ENCODE results near the gene ATP13A3. TPM values are rescaled to one million over a fixed set of nuclear protein-coding genes. Genes with fewer than 3 reads are reported as not detected.

ATP13A3 gene
- total and polyA plus RNA-seq, 2 experiments from 2014 or later, result 20.0 to 202 TPM

- Mint-ChIP-seq H3K9me3 (0 out of 3 replicates have a peak, but pooled peaks cover 2% of the 10 kb centered on the region), H3K36me3 (ENCODE audit: low read depth) (peaks cover 30% of the 10 kb centered on the region; the same call in 2 of the 3 replicates), H3K27ac (no peak overlapping the region), H3K4me1 (no peaks in the 10 kb centered on the region), H3K4me3 (no peak overlapping the region), H3K27me3 (ENCODE audit: insufficient read depth, low read depth, poor library complexity) (no peaks in the 10 kb centered on the region)
- Histone ChIP-seq H4K20me1 (replicated peaks; ENCODE audit: insufficient read depth) (peaks cover 16% of the 10 kb centered on the region), H3K27me3 (ENCODE audit: insufficient read depth) (no peaks in the 10 kb centered on the region), H3K9me2 (ENCODE audit: insufficient read depth) (no peaks in the 10 kb centered on the region), H3K36me3 (ENCODE audit: insufficient read depth) (peaks cover 6% of the 10 kb centered on the region; the same call in 1 of the 2 replicates), H3K27ac (ENCODE audit: low read depth) (no peak overlapping the region), H3K4me2 (no peak overlapping the region), H3K79me2 (replicated peaks; ENCODE audit: insufficient read depth) (peaks cover 32% of the 10 kb centered on the region), H3F3A (replicated peaks; ENCODE audit: low read depth) (no peaks in the 10 kb centered on the region), H3K4me1 (ENCODE audit: insufficient read depth) (no peaks in the 10 kb centered on the region), H2AFZ (no peak overlapping the region), H3K4me3 (no peak overlapping the region)
- no peak for TF ChIP-seq STAT1 (IDR thresholded peaks at IDR 0.05; ENCODE audit: unreplicated experiment)
- TF ChIP-seq CREB1 (CRISPR knock-in tag; IDR thresholded peaks at IDR 0.05; ENCODE audit: low read depth), result no peak
- TF ChIP-seq NANOG (IDR thresholded peaks at IDR 0.05; ENCODE audit: borderline replicate concordance), result no peak
- no peak for TF ChIP-seq ETS1 (IDR thresholded peaks at IDR 0.05)
- no peak for TF ChIP-seq EZH2 (IDR thresholded peaks at IDR 0.05; ENCODE audit: low read depth, unreplicated experiment)
- TF ChIP-seq POLR2AphosphoS5 (IDR thresholded peaks at IDR 0.05; ENCODE audit: low read depth), result no peak
- TF ChIP-seq CTCF (conservative IDR thresholded peaks at IDR 0.05; ENCODE audit: low read depth in 2 of 2), result no peak
- TF ChIP-seq JUNB (IDR thresholded peaks at IDR 0.05; ENCODE audit: unreplicated experiment), result no peak
- no peak for TF ChIP-seq ZNF114 (CRISPR knock-in tag; IDR thresholded peaks at IDR 0.05)
- no peak for TF ChIP-seq ZNF331 (CRISPR knock-in tag; IDR thresholded peaks at IDR 0.05; ENCODE audit: low read depth)
- TF ChIP-seq, protein P1, sequence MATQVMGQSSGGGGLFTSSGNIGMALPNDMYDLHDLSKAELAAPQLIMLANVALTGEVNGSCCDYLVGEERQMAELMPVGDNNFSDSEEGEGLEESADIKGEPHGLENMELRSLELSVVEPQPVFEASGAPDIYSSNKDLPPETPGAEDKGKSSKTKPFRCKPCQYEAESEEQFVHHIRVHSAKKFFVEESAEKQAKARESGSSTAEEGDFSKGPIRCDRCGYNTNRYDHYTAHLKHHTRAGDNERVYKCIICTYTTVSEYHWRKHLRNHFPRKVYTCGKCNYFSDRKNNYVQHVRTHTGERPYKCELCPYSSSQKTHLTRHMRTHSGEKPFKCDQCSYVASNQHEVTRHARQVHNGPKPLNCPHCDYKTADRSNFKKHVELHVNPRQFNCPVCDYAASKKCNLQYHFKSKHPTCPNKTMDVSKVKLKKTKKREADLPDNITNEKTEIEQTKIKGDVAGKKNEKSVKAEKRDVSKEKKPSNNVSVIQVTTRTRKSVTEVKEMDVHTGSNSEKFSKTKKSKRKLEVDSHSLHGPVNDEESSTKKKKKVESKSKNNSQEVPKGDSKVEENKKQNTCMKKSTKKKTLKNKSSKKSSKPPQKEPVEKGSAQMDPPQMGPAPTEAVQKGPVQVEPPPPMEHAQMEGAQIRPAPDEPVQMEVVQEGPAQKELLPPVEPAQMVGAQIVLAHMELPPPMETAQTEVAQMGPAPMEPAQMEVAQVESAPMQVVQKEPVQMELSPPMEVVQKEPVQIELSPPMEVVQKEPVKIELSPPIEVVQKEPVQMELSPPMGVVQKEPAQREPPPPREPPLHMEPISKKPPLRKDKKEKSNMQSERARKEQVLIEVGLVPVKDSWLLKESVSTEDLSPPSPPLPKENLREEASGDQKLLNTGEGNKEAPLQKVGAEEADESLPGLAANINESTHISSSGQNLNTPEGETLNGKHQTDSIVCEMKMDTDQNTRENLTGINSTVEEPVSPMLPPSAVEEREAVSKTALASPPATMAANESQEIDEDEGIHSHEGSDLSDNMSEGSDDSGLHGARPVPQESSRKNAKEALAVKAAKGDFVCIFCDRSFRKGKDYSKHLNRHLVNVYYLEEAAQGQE (IDR thresholded peaks at IDR 0.05; ENCODE audit: unreplicated experiment), result no peak
- no peak for ATAC-seq
- no peak for DNase-seq (ENCODE audit: low spot score)
Measured at GRCh38 chr3:194458131-194458530, 28.7 kb downstream of the ATP13A3 start.
